H9 (cell line): ENCODE results near the gene LPXN. TPM values are rescaled to one million over a fixed set of nuclear protein-coding genes. Genes with fewer than 3 reads are reported as not detected.

Experiments used
- DNase-seq: peaks from one replicate; pipeline ENCODE4 v3.0.0-alpha.2; 2017
- H2AFZ ChIP-seq: one replicate; pipeline ENCODE4 v1.6.1; 2013; ENCODE audit warnings: mild to moderate bottlenecking, low read length, control low read depth, moderate library complexity
- H2AK5ac ChIP-seq: 2 replicates; pipeline ENCODE4 v1.6.1; 2013; ENCODE audit warnings: low read length, control low read depth, mixed read lengths; ENCODE audit not compliant: insufficient read length
- H2BK120ac ChIP-seq: one replicate; pipeline ENCODE4 v1.6.1; 2013; ENCODE audit warnings: low read depth, mild to moderate bottlenecking, low read length, control low read depth, inconsistent platforms; ENCODE audit not compliant: poor library complexity, severe bottlenecking
- H2BK12ac ChIP-seq: 2 replicates; pipeline ENCODE4 v1.6.1; 2013; ENCODE audit warnings: low read length, control low read depth, mixed read lengths, low read depth; ENCODE audit not compliant: insufficient read length
- H2BK15ac ChIP-seq: 2 replicates; pipeline ENCODE4 v1.6.1; 2013; ENCODE audit warnings: low read depth, low read length, control low read depth
- H2BK20ac ChIP-seq: one replicate; pipeline ENCODE4 v1.6.1; 2013; ENCODE audit warnings: low read depth, mild to moderate bottlenecking, low read length, control low read depth, inconsistent platforms; ENCODE audit not compliant: poor library complexity, severe bottlenecking
- H2BK5ac ChIP-seq: 2 replicates; pipeline ENCODE4 v1.6.1; 2013; ENCODE audit warnings: low read length, control low read depth, mixed read lengths; ENCODE audit not compliant: insufficient read length
- H3K14ac ChIP-seq: 2 replicates; pipeline ENCODE4 v1.6.1; 2013; ENCODE audit warnings: low read length, control low read depth; ENCODE audit not compliant: insufficient read depth
- H3K18ac ChIP-seq: 2 replicates; pipeline ENCODE4 v1.6.1; 2013; ENCODE audit warnings: low read depth, mild to moderate bottlenecking, mixed read lengths, low read length, control low read depth; ENCODE audit not compliant: insufficient read length
- H3K23ac ChIP-seq: 2 replicates; pipeline ENCODE4 v1.6.1; 2013; ENCODE audit warnings: low read length, control low read depth, mixed read lengths, low read depth; ENCODE audit not compliant: insufficient read length
- H3K23me2 ChIP-seq: 2 replicates; pipeline ENCODE4 v1.6.1; 2013; ENCODE audit warnings: low read depth, mild to moderate bottlenecking, mixed read lengths, low read length, control low read depth; ENCODE audit not compliant: insufficient read length, poor library complexity, severe bottlenecking
- H3K27ac ChIP-seq: 2 replicates; pipeline ENCODE4 v1.5.1; 2013; ENCODE audit warnings: low read length, control low read depth, mixed read lengths, low read depth; ENCODE audit not compliant: insufficient read length
- H3K27me3 ChIP-seq: 2 replicates; pipeline ENCODE4 v1.6.1; 2013; ENCODE audit warnings: low read length, control low read depth, inconsistent platforms; ENCODE audit not compliant: insufficient read depth
- H3K4ac ChIP-seq: 2 replicates; pipeline ENCODE4 v1.6.1; 2013; ENCODE audit warnings: low read depth, mild to moderate bottlenecking, control low read depth, inconsistent platforms, low read length, moderate library complexity
- H3K4me1 ChIP-seq: 2 replicates; pipeline ENCODE4 v1.6.1; 2013; ENCODE audit warnings: low read length, control low read depth, inconsistent platforms; ENCODE audit not compliant: insufficient read depth
- H3K4me2 ChIP-seq: 2 replicates; pipeline ENCODE4 v1.6.1; 2013; ENCODE audit warnings: low read length, control low read depth, mixed read lengths; ENCODE audit not compliant: insufficient read length, insufficient read depth
- H3K56ac ChIP-seq: 2 replicates; pipeline ENCODE4 v1.6.1; 2013; ENCODE audit warnings: low read depth, mild to moderate bottlenecking, mixed read lengths, low read length, control low read depth; ENCODE audit not compliant: insufficient read length
- H3K79me1 ChIP-seq: 2 replicates; pipeline ENCODE4 v1.6.1; 2013; ENCODE audit warnings: low read depth, mild to moderate bottlenecking, moderate library complexity, low read length, control low read depth, inconsistent platforms; ENCODE audit not compliant: insufficient read depth, poor library complexity, severe bottlenecking
- H3K79me2 ChIP-seq: 2 replicates; pipeline ENCODE4 v1.6.1; 2013; ENCODE audit warnings: low read length, control low read depth, inconsistent platforms; ENCODE audit not compliant: insufficient read depth
- H3K9ac ChIP-seq: 2 replicates; pipeline ENCODE4 v1.6.1; 2013; ENCODE audit warnings: low read length, control low read depth, mixed read lengths; ENCODE audit not compliant: insufficient read length; ENCODE audit errors: extremely low read depth
- H3K9me3 ChIP-seq: one replicate; pipeline ENCODE4 v1.6.1; 2013; ENCODE audit warnings: low read depth, low read length, inconsistent platforms; ENCODE audit not compliant: control insufficient read depth
- H3T11ph ChIP-seq: one replicate; pipeline ENCODE4 v1.6.1; 2013; ENCODE audit warnings: mild to moderate bottlenecking, low read length, control low read depth, inconsistent platforms
- H4K20me1 ChIP-seq: one replicate; pipeline ENCODE4 v1.6.1; 2013; ENCODE audit not compliant: control insufficient read depth, insufficient read length, insufficient read depth
- H4K5ac ChIP-seq: 2 replicates; pipeline ENCODE4 v1.6.1; 2013; ENCODE audit warnings: low read depth, mild to moderate bottlenecking, mixed read lengths, low read length, control low read depth; ENCODE audit not compliant: insufficient read length
- H4K8ac ChIP-seq: replicated peaks from 2 replicates; pipeline ENCODE4 v1.6.1; 2013; ENCODE audit warnings: low read length, control low read depth, mixed read lengths, low read depth; ENCODE audit not compliant: insufficient read length
- H4K91ac ChIP-seq: 2 replicates; pipeline ENCODE4 v1.6.1; 2013; ENCODE audit warnings: low read depth, mild to moderate bottlenecking, moderate library complexity, mixed read lengths, low read length, control low read depth; ENCODE audit not compliant: insufficient read length
- H3K27ac Mint-ChIP-seq, 3 experiments: 2 replicates in 2 of 3; 3 replicates in 1 of 3; pipeline ENCODE4 v1.8.0; 2020 to 2021; ENCODE audit warnings: mixed read lengths in 3 of 3, mild to moderate bottlenecking in 1 of 3, moderate library complexity in 1 of 3
- H3K27me3 Mint-ChIP-seq: 2 replicates; pipeline ENCODE4 v1.8.0; 2021; ENCODE audit warnings: low read depth, mild to moderate bottlenecking, moderate library complexity, mixed read lengths
- H3K36me3 Mint-ChIP-seq, 3 experiments: 2 replicates in 2 of 3; 3 replicates in 1 of 3; pipeline ENCODE4 v1.8.0; 2020 to 2021; ENCODE audit warnings: low read depth in 3 of 3, mixed read lengths in 3 of 3; ENCODE audit not compliant: insufficient read depth in 1 of 3
- H3K4me1 Mint-ChIP-seq, 2 experiments: 2 replicates each; pipeline ENCODE4 v1.8.0; 2020; ENCODE audit warnings: mixed read lengths in 2 of 2
- H3K4me3 Mint-ChIP-seq, 2 experiments: 2 replicates in 1 of 2; 3 replicates in 1 of 2; pipeline ENCODE4 v1.8.0; 2020 to 2021; ENCODE audit warnings: mild to moderate bottlenecking in 2 of 2, mixed read lengths in 2 of 2, moderate library complexity in 1 of 2
- H3K9me3 Mint-ChIP-seq, 2 experiments: 2 replicates in 1 of 2; 3 replicates in 1 of 2; pipeline ENCODE4 v1.8.0; 2020; ENCODE audit warnings: mild to moderate bottlenecking in 2 of 2, mixed read lengths in 2 of 2, moderate library complexity in 1 of 2
- CTCF ChIP-seq: fragments of 200-600 bp; sonication (generic); conservative IDR thresholded peaks from 3 replicates; pipeline ENCODE4 v1.8.0; 2021; ENCODE audit warnings: antibody characterized with exemption, mild to moderate bottlenecking
- total RNA-seq: library from RNA; stranded (reverse); gene quantifications from 2 replicates; pipeline ENCODE4 v1.2.1, GENCODE V29; 2021

Gene LPXN
- total RNA-seq, 1 experiment from 2014 or later: 1.4 TPM

GRCh38 chr11:58562375-58562800 lies 13.3 kb downstream of the LPXN start:
- Histone ChIP-seq H3K23me2 (no peaks in the 10 kb centered on the region), H4K8ac (no peak overlapping the region), H3K23ac (no peak overlapping the region), H2BK20ac (no peak overlapping the region), H3K4ac (no peak overlapping the region), H3K27me3 (no peaks in the 10 kb centered on the region), H3K18ac (no peak overlapping the region), H3K4me1 (no peaks in the 10 kb centered on the region), H2AFZ (no peak overlapping the region), H3K9me3 (no peaks in the 10 kb centered on the region), H3K4me2 (no peak overlapping the region), H2BK120ac (no peak overlapping the region), H4K5ac (no peak overlapping the region), H2BK5ac (no peak overlapping the region), H3K14ac (no peak overlapping the region), H4K20me1 (no peaks in the 10 kb centered on the region), H2AK5ac (no peak overlapping the region), H4K91ac (no peak overlapping the region), H3K27ac (no peak overlapping the region), H2BK15ac (no peak overlapping the region), H3K79me1 (no peaks in the 10 kb centered on the region), H3K56ac (no peak overlapping the region), H2BK12ac (no peak overlapping the region), H3K9ac (no peak overlapping the region), H3T11ph (no peak overlapping the region), H3K79me2 (no peaks in the 10 kb centered on the region)
- no peak for DNase-seq
- Mint-ChIP-seq H3K4me3 (no peak overlapping the region), H3K27ac (no peak overlapping the region), H3K4me1 (no peaks in the 10 kb centered on the region), H3K36me3 (no peaks in the 10 kb centered on the region), H3K27me3 (no peaks in the 10 kb centered on the region), H3K9me3 (no peaks in the 10 kb centered on the region)
- TF ChIP-seq CTCF: no peak
